ENCODE results near the gene RAB39A.

Gene RAB39A

GRCh38 chr11:107988397-107989158 is 60.3 kb downstream of the RAB39A start:
- TF ChIP-seq, protein P1, sequence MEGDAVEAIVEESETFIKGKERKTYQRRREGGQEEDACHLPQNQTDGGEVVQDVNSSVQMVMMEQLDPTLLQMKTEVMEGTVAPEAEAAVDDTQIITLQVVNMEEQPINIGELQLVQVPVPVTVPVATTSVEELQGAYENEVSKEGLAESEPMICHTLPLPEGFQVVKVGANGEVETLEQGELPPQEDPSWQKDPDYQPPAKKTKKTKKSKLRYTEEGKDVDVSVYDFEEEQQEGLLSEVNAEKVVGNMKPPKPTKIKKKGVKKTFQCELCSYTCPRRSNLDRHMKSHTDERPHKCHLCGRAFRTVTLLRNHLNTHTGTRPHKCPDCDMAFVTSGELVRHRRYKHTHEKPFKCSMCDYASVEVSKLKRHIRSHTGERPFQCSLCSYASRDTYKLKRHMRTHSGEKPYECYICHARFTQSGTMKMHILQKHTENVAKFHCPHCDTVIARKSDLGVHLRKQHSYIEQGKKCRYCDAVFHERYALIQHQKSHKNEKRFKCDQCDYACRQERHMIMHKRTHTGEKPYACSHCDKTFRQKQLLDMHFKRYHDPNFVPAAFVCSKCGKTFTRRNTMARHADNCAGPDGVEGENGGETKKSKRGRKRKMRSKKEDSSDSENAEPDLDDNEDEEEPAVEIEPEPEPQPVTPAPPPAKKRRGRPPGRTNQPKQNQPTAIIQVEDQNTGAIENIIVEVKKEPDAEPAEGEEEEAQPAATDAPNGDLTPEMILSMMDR (conservative IDR thresholded peaks at IDR 0.05; ENCODE audit: control insufficient read depth, insufficient read depth, low read depth, low read length), result no peak
- no peak overlapping the region for H3K4me3 ChIP-seq (ENCODE audit: control insufficient read depth, low read depth, low read length)
- DNase-seq (ENCODE audit: low read depth), result no peak

- no peak for DNase-seq (ENCODE audit: low read depth)
- TF ChIP-seq, protein P1 (conservative IDR thresholded peaks at IDR 0.05; ENCODE audit: control insufficient read depth, insufficient read depth, low read depth, low read length), result no peak
- no peak overlapping the region for H3K4me3 ChIP-seq (ENCODE audit: control insufficient read depth, low read depth, low read length)
Observed at GRCh38 chr11:107991868-107992414, 63.7 kb downstream of the RAB39A start.

- DNase-seq (ENCODE audit: low read depth), result no peak
- H3K4me3 ChIP-seq (ENCODE audit: control insufficient read depth, low read depth, low read length), result no peak overlapping the region
Observed at GRCh38 chr11:107996006-107996776, 67.9 kb downstream of the RAB39A start.

GRCh38 chr11:107998761-107999160 is 70.5 kb downstream of the RAB39A start:
- DNase-seq (ENCODE audit: low read depth), result no peak
- TF ChIP-seq, protein P1 (conservative IDR thresholded peaks at IDR 0.05; ENCODE audit: control insufficient read depth, insufficient read depth, low read depth, low read length), result no peak
- no peak overlapping the region for H3K4me3 ChIP-seq (ENCODE audit: control insufficient read depth, low read depth, low read length)

More at GRCh38 chr11:107996006-107996776, 67.9 kb downstream of the RAB39A start:
- TF ChIP-seq, protein P1 (conservative IDR thresholded peaks at IDR 0.05; ENCODE audit: control insufficient read depth, insufficient read depth, low read depth, low read length), result no peak

- no peak overlapping the region for H3K4me3 ChIP-seq (ENCODE audit: control insufficient read depth, low read depth, low read length)
- peak; percentile 35 for DNase-seq (ENCODE audit: low read depth)
- TF ChIP-seq, protein P1 (conservative IDR thresholded peaks at IDR 0.05; ENCODE audit: control insufficient read depth, insufficient read depth, low read depth, low read length), result peak; percentile 44
Observed at GRCh38 chr11:107999759-108000455, 71.7 kb downstream of the RAB39A start.

GRCh38 chr11:108002476-108002875 is 74.2 kb downstream of the RAB39A start:
- no peak for DNase-seq (ENCODE audit: low read depth)
- no peak overlapping the region for H3K4me3 ChIP-seq (ENCODE audit: control insufficient read depth, low read depth, low read length)
- TF ChIP-seq, protein P1 (conservative IDR thresholded peaks at IDR 0.05; ENCODE audit: control insufficient read depth, insufficient read depth, low read depth, low read length), result no peak
